Measurements from ENCODE around the gene SPPL3. TPM values are rescaled to one million over a fixed set of nuclear protein-coding genes. Genes with fewer than 3 reads are reported as not detected.

The SPPL3 gene
- total RNA-seq, 1 experiment from 2014 or later, result 51.1 TPM

DNA sequence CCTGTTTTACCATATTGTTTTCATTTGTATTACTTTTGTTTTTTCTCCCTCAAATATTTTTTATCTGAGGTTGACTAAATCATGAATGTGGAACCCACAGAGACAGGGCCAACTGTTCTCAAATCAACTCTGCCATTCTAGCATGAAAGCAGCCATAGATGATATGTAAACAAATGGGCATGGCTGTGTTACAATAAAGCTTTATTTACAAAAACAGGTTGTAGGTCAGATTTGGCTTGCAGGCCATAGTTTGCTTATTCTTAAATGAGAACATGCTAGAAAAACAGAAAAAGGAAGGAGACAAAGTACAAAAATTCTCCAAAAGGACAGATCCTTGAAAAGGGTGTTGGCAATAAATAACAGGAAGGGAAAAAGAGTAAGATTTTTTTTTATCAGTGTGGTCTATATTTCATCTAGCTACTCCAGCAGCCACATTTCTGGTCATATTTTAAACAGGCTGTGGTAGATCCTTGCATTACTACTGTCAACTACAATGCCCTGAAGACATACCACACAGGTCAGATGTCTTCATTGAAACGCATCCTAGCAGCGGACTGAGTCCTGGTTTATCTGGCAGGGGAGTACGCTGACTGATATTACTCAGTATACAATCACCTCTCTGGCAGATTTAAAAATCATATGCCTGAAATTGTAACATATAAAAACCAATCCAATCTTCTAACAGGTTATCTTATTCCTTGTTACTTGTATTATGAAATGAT, 42.9 kb downstream of the SPPL3 start:
- H3K27ac ChIP-seq (ENCODE audit: low read length), result no peak overlapping the region
- POLR2A ChIA-PET, result no interaction called here
- in situ Hi-C loops (cut with HindIII; ENCODE audit: low pct_unique_long_range_greater_than_20kb, low sequenced_read_pairs), result no loop called here
- CTCF ChIA-PET, result no interaction called here
- no peaks in the 10 kb centered on the region for H3K36me3 ChIP-seq (ENCODE audit: control insufficient read depth, insufficient read depth, low read length)
- peaks cover 3% of the 10 kb centered on the region; the same call in 1 of the 2 replicates for H3K9me3 ChIP-seq (ENCODE audit: control insufficient read depth, insufficient read depth, low read depth, low read length)
- BruUV-seq (replicated peaks), result no TSS peak
- no peak for DNase-seq (ENCODE audit: low read depth, low spot score)
- no peaks in the 10 kb centered on the region for H3K4me1 ChIP-seq (ENCODE audit: control insufficient read depth, insufficient read depth, low read length)
- TF ChIP-seq POLR2AphosphoS5 (IDR thresholded peaks at IDR 0.05; ENCODE audit: low read depth, low read length) (no peak), SIN3A (IDR thresholded peaks at IDR 0.05; ENCODE audit: borderline replicate concordance, insufficient read depth, low read depth, low read length) (no peak), TCF7L2 (IDR thresholded peaks at IDR 0.05; ENCODE audit: low read depth, low read length) (no peak)
- TF ChIP-seq, protein P1, sequence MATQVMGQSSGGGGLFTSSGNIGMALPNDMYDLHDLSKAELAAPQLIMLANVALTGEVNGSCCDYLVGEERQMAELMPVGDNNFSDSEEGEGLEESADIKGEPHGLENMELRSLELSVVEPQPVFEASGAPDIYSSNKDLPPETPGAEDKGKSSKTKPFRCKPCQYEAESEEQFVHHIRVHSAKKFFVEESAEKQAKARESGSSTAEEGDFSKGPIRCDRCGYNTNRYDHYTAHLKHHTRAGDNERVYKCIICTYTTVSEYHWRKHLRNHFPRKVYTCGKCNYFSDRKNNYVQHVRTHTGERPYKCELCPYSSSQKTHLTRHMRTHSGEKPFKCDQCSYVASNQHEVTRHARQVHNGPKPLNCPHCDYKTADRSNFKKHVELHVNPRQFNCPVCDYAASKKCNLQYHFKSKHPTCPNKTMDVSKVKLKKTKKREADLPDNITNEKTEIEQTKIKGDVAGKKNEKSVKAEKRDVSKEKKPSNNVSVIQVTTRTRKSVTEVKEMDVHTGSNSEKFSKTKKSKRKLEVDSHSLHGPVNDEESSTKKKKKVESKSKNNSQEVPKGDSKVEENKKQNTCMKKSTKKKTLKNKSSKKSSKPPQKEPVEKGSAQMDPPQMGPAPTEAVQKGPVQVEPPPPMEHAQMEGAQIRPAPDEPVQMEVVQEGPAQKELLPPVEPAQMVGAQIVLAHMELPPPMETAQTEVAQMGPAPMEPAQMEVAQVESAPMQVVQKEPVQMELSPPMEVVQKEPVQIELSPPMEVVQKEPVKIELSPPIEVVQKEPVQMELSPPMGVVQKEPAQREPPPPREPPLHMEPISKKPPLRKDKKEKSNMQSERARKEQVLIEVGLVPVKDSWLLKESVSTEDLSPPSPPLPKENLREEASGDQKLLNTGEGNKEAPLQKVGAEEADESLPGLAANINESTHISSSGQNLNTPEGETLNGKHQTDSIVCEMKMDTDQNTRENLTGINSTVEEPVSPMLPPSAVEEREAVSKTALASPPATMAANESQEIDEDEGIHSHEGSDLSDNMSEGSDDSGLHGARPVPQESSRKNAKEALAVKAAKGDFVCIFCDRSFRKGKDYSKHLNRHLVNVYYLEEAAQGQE (IDR thresholded peaks at IDR 0.05; ENCODE audit: insufficient read depth in 1 of 2, low read depth in 2 of 2, low read length in 1 of 2), result no peak
- TF ChIP-seq, protein P2, sequence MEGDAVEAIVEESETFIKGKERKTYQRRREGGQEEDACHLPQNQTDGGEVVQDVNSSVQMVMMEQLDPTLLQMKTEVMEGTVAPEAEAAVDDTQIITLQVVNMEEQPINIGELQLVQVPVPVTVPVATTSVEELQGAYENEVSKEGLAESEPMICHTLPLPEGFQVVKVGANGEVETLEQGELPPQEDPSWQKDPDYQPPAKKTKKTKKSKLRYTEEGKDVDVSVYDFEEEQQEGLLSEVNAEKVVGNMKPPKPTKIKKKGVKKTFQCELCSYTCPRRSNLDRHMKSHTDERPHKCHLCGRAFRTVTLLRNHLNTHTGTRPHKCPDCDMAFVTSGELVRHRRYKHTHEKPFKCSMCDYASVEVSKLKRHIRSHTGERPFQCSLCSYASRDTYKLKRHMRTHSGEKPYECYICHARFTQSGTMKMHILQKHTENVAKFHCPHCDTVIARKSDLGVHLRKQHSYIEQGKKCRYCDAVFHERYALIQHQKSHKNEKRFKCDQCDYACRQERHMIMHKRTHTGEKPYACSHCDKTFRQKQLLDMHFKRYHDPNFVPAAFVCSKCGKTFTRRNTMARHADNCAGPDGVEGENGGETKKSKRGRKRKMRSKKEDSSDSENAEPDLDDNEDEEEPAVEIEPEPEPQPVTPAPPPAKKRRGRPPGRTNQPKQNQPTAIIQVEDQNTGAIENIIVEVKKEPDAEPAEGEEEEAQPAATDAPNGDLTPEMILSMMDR (IDR thresholded peaks at IDR 0.05), result no peak
- H3K27me3 ChIP-seq (ENCODE audit: control insufficient read depth, insufficient read depth, low read length), result no peaks in the 10 kb centered on the region
- H3K4me3 ChIP-seq (ENCODE audit: low read depth in 2 of 2, low read length in 2 of 2), result no peak overlapping the region
- no peak for ATAC-seq
- intact Hi-C loops (cut with micrococcal nuclease; ENCODE audit: unreplicated experiment), result no loop called here

DNA sequence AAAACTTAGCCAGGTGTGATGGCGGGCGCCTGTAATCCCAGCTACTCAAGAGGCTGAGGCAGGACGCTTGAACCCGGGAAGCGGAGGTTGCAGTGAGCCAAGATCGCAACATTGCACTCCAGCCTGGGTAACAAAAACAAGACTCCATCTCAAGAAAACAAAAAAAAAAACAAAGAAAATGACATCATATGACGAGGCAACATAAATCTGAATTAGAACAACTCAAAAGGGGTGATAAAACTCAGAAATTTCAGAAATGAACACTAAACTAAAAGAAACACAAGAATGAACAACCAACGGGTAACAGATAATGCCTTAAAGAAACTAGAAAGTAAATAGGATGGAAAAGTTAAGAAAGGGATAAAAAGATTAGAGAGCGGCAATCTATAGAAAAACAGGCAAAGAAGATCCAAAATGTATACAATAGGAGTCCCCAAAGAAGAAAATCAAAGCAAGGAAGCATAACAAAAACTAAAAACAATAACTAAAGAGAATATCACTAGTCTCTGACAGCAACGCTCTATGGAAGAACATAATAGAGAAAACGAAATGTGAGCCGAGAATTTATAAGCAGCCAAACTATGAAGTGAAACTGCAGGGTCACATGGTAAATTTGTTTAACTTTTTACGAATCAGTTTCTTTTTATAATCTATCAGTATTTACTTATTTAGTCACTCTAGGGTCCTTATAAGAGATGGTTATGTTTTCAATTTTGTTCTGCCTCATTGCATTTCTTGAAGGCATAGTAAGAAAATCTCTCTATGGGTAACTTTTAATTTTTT, 45.7 kb downstream of the SPPL3 start:
- DNase-seq (ENCODE audit: low read depth, low spot score), result no peak
- BruUV-seq (replicated peaks), result no TSS peak
- intact Hi-C loops (cut with micrococcal nuclease; ENCODE audit: unreplicated experiment), result loop anchor here (5.0 kb wide), 1 partner anchor 114 kb away; no protein-coding TSS in a partner anchor

More for the DNA sequence above, 45.7 kb downstream of the SPPL3 start:
- no peaks in the 10 kb centered on the region for H3K4me1 ChIP-seq (ENCODE audit: control insufficient read depth, insufficient read depth, low read length)
- ChIA-PET CTCF (no interaction called here), POLR2A (no interaction called here)
- H3K4me3 ChIP-seq (ENCODE audit: low read depth in 2 of 2, low read length in 2 of 2), result no peak overlapping the region
- no peak overlapping the region for H3K27ac ChIP-seq (ENCODE audit: low read length)
- in situ Hi-C loops (cut with HindIII; ENCODE audit: low pct_unique_long_range_greater_than_20kb, low sequenced_read_pairs), result no loop called here
- TF ChIP-seq SIN3A (IDR thresholded peaks at IDR 0.05; ENCODE audit: borderline replicate concordance, insufficient read depth, low read depth, low read length), result no peak
- no peak for TF ChIP-seq TCF7L2 (IDR thresholded peaks at IDR 0.05; ENCODE audit: low read depth, low read length)
- TF ChIP-seq, protein P1 (IDR thresholded peaks at IDR 0.05; ENCODE audit: insufficient read depth in 1 of 2, low read depth in 2 of 2, low read length in 1 of 2), result no peak
- TF ChIP-seq, protein P2 (IDR thresholded peaks at IDR 0.05), result no peak
- no peak for TF ChIP-seq POLR2AphosphoS5 (IDR thresholded peaks at IDR 0.05; ENCODE audit: low read depth, low read length)
- no peaks in the 10 kb centered on the region for H3K36me3 ChIP-seq (ENCODE audit: control insufficient read depth, insufficient read depth, low read length)
- H3K27me3 ChIP-seq (ENCODE audit: control insufficient read depth, insufficient read depth, low read length), result no peaks in the 10 kb centered on the region
- H3K9me3 ChIP-seq (ENCODE audit: control insufficient read depth, insufficient read depth, low read depth, low read length), result peaks cover 3% of the 10 kb centered on the region; the same call in 1 of the 2 replicates
- no peak for ATAC-seq
